ENCODE measurements around the gene CLDND1.

Gene CLDND1

DNA sequence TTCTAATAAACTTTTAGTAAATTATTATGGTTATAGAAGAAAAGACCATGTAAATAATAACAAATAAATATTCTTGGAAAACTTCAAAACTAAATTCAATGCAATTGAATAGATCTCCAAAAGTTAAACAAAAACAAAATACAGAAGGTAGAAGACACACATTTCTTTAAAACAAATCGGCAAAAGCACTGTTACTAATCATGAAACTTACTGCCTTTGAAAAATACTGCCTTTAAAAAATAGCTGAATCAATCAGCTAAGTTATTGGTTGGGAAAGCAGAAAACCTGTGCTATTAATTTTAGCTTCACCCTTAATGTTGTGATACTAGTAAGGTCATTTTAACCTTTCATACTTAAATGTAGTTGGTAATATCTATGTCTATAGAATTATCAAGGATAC, 12.0 kb upstream of the CLDND1 start:
- no peak for ATAC-seq
- TF ChIP-seq ISL1 (CRISPR knock-in tag; IDR thresholded peaks at IDR 0.05) (no peak), ESRRG (CRISPR knock-in tag; IDR thresholded peaks at IDR 0.05) (no peak), ZFP30 (CRISPR knock-in tag; IDR thresholded peaks at IDR 0.05) (no peak), ZFP3 (CRISPR knock-in tag; IDR thresholded peaks at IDR 0.05) (no peak), PPARA (CRISPR knock-in tag; IDR thresholded peaks at IDR 0.05; ENCODE audit: borderline replicate concordance) (no peak), RARB (CRISPR knock-in tag; IDR thresholded peaks at IDR 0.05) (no peak), CSDC2 (CRISPR knock-in tag; IDR thresholded peaks at IDR 0.05) (no peak), TCF4 (CRISPR knock-in tag; IDR thresholded peaks at IDR 0.05; ENCODE audit: borderline replicate concordance) (no peak)

- TF ChIP-seq ZNF565 (CRISPR knock-in tag; conservative IDR thresholded peaks at IDR 0.05; ENCODE audit: low read depth) = no peak
- no peak for ATAC-seq
Measured at GRCh38 chr3:98534168-98534567, 11.5 kb upstream of the CLDND1 start.

- no peak for ATAC-seq
- no peak for TF ChIP-seq ZNF8 (CRISPR knock-in tag; IDR thresholded peaks at IDR 0.05)
- TF ChIP-seq PATZ1 (CRISPR knock-in tag; IDR thresholded peaks at IDR 0.05; ENCODE audit: borderline replicate concordance) = no peak
- TF ChIP-seq TOX (CRISPR knock-in tag; IDR thresholded peaks at IDR 0.05; ENCODE audit: borderline replicate concordance) = no peak
- no peak for TF ChIP-seq PPARA (CRISPR knock-in tag; IDR thresholded peaks at IDR 0.05; ENCODE audit: borderline replicate concordance)
- no peak for TF ChIP-seq ZNF565 (CRISPR knock-in tag; conservative IDR thresholded peaks at IDR 0.05; ENCODE audit: low read depth)
- no peak for TF ChIP-seq OSR1 (CRISPR knock-in tag; IDR thresholded peaks at IDR 0.05)
- TF ChIP-seq POU6F1 (CRISPR knock-in tag; IDR thresholded peaks at IDR 0.05; ENCODE audit: borderline replicate concordance, low read depth) = no peak
- no peak for TF ChIP-seq ESRRG (CRISPR knock-in tag; IDR thresholded peaks at IDR 0.05)
- no peak for TF ChIP-seq ARNTL (CRISPR knock-in tag; IDR thresholded peaks at IDR 0.05; ENCODE audit: borderline replicate concordance, low read depth)
Measured at GRCh38 chr3:98532709-98533571, 10.2 kb upstream of the CLDND1 start.

GRCh38 chr3:98532275-98532637, 9.6 kb upstream of the CLDND1 start:
- ATAC-seq = no peak
- TF ChIP-seq ZC3H10 (CRISPR knock-in tag; IDR thresholded peaks at IDR 0.05) (no peak), PPARA (CRISPR knock-in tag; IDR thresholded peaks at IDR 0.05; ENCODE audit: borderline replicate concordance) (no peak), SNAI2 (CRISPR knock-in tag; IDR thresholded peaks at IDR 0.05) (no peak), ZNF70 (CRISPR knock-in tag; IDR thresholded peaks at IDR 0.05) (no peak), CSRNP3 (CRISPR knock-in tag; IDR thresholded peaks at IDR 0.05) (no peak), GLIS3 (CRISPR knock-in tag; IDR thresholded peaks at IDR 0.05) (no peak), PATZ1 (CRISPR knock-in tag; IDR thresholded peaks at IDR 0.05; ENCODE audit: borderline replicate concordance) (no peak), BACH2 (CRISPR knock-in tag; IDR thresholded peaks at IDR 0.05; ENCODE audit: borderline replicate concordance) (no peak), TOX (CRISPR knock-in tag; IDR thresholded peaks at IDR 0.05; ENCODE audit: borderline replicate concordance) (no peak), POU6F1 (CRISPR knock-in tag; IDR thresholded peaks at IDR 0.05; ENCODE audit: borderline replicate concordance, low read depth) (no peak), ZFP3 (CRISPR knock-in tag; IDR thresholded peaks at IDR 0.05) (no peak), OSR1 (CRISPR knock-in tag; IDR thresholded peaks at IDR 0.05) (no peak), ARNTL (CRISPR knock-in tag; IDR thresholded peaks at IDR 0.05; ENCODE audit: borderline replicate concordance, low read depth) (no peak)
- TF ChIP-seq, protein P1, sequence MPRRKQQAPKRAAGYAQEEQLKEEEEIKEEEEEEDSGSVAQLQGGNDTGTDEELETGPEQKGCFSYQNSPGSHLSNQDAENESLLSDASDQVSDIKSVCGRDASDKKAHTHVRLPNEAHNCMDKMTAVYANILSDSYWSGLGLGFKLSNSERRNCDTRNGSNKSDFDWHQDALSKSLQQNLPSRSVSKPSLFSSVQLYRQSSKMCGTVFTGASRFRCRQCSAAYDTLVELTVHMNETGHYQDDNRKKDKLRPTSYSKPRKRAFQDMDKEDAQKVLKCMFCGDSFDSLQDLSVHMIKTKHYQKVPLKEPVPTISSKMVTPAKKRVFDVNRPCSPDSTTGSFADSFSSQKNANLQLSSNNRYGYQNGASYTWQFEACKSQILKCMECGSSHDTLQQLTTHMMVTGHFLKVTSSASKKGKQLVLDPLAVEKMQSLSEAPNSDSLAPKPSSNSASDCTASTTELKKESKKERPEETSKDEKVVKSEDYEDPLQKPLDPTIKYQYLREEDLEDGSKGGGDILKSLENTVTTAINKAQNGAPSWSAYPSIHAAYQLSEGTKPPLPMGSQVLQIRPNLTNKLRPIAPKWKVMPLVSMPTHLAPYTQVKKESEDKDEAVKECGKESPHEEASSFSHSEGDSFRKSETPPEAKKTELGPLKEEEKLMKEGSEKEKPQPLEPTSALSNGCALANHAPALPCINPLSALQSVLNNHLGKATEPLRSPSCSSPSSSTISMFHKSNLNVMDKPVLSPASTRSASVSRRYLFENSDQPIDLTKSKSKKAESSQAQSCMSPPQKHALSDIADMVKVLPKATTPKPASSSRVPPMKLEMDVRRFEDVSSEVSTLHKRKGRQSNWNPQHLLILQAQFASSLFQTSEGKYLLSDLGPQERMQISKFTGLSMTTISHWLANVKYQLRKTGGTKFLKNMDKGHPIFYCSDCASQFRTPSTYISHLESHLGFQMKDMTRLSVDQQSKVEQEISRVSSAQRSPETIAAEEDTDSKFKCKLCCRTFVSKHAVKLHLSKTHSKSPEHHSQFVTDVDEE (CRISPR knock-in tag; IDR thresholded peaks at IDR 0.05) = no peak
- TF ChIP-seq, protein P2, sequence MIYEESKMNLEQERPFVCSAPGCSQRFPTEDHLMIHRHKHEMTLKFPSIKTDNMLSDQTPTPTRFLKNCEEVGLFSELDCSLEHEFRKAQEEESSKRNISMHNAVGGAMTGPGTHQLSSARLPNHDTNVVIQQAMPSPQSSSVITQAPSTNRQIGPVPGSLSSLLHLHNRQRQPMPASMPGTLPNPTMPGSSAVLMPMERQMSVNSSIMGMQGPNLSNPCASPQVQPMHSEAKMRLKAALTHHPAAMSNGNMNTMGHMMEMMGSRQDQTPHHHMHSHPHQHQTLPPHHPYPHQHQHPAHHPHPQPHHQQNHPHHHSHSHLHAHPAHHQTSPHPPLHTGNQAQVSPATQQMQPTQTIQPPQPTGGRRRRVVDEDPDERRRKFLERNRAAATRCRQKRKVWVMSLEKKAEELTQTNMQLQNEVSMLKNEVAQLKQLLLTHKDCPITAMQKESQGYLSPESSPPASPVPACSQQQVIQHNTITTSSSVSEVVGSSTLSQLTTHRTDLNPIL (CRISPR knock-in tag; IDR thresholded peaks at IDR 0.05; ENCODE audit: low read depth) = no peak

Measured in SK-N-SH treated with all-trans-retinoic acid at 6 μM for 48 hours (cell line).